Measurements from ENCODE around the gene RAD9A.
"Not testable (repeated sequence)": the region's sequence is repeated elsewhere in the genome, so short reads cannot be mapped to it uniquely, and the experiment has no call there.

The RAD9A gene

GRCh38 chr11:67418476-67419281 is 26.9 kb downstream of the RAD9A start:
- DNase-seq: peak in 1 of 2 donors; percentile 59

GRCh38 chr11:67419325-67420049 is 27.7 kb downstream of the RAD9A start:
- H3K27me3 Mint-ChIP-seq: no peaks in the 10 kb centered on the region
- no peaks in the 10 kb centered on the region for H3K9me3 Mint-ChIP-seq
- peaks cover 73% of the 10 kb centered on the region for H3K4me1 Mint-ChIP-seq
- no peak for ATAC-seq
- peak overlapping the region; percentile 87 to 88 for H3K4me3 Mint-ChIP-seq
- H3K27ac Mint-ChIP-seq: peak overlapping the region in 1 of 2 donors; percentile 97
- DNase-seq: peak in 1 of 2 donors; percentile 20

More at GRCh38 chr11:67418476-67419281, 26.9 kb downstream of the RAD9A start:
- ATAC-seq: peak; percentile 15
- H3K27me3 Mint-ChIP-seq: no peaks in the 10 kb centered on the region
- H3K4me3 Mint-ChIP-seq: peak overlapping the region; percentile 87 to 88
- H3K27ac Mint-ChIP-seq: peak overlapping the region; percentile 67 to 97
- peaks cover 70% of the 10 kb centered on the region for H3K4me1 Mint-ChIP-seq
- no peaks in the 10 kb centered on the region for H3K9me3 Mint-ChIP-seq

GRCh38 chr11:67420147-67420645 is 28.4 kb downstream of the RAD9A start:
- DNase-seq (peak in 1 of 2 donors; percentile 19), ATAC-seq (no peak)
- H3K9me3 Mint-ChIP-seq: no peaks in the 10 kb centered on the region
- peaks cover 73% of the 10 kb centered on the region for H3K4me1 Mint-ChIP-seq
- no peaks in the 10 kb centered on the region for H3K27me3 Mint-ChIP-seq
- peak overlapping the region; percentile 74 to 86 for H3K27ac Mint-ChIP-seq
- H3K4me3 Mint-ChIP-seq: peak overlapping the region; percentile 87 to 88

GRCh38 chr11:67420646-67421429 is 29.1 kb downstream of the RAD9A start:
- H3K9me3 Mint-ChIP-seq: no peaks in the 10 kb centered on the region
- peak; percentile 85 for ATAC-seq
- peak overlapping the region in 1 of 2 donors; percentile 74 for H3K27ac Mint-ChIP-seq
- H3K27me3 Mint-ChIP-seq: no peaks in the 10 kb centered on the region
- peak; percentile 97 to 99 for DNase-seq
- peak overlapping the region; percentile 87 to 88 for H3K4me3 Mint-ChIP-seq
- peaks cover 79% of the 10 kb centered on the region for H3K4me1 Mint-ChIP-seq

GRCh38 chr11:67421430-67422031 is 29.7 kb downstream of the RAD9A start:
- Mint-ChIP-seq H3K4me1 (peaks cover 79% of the 10 kb centered on the region), H3K4me3 (peak overlapping the region; percentile 75 to 88), H3K9me3 (no peaks in the 10 kb centered on the region), H3K27me3 (no peaks in the 10 kb centered on the region), H3K27ac (no peak overlapping the region)
- ATAC-seq: no peak
- no peak for DNase-seq

GRCh38 chr11:67422891-67423290 is 31.1 kb downstream of the RAD9A start:
- no peaks in the 10 kb centered on the region for H3K27me3 Mint-ChIP-seq
- no peaks in the 10 kb centered on the region for H3K9me3 Mint-ChIP-seq
- H3K4me1 Mint-ChIP-seq: peaks cover 75% of the 10 kb centered on the region
- DNase-seq: no peak
- H3K4me3 Mint-ChIP-seq: no peak overlapping the region
- no peak for ATAC-seq
- H3K27ac Mint-ChIP-seq: peak overlapping the region in 1 of 2 donors; percentile 43

GRCh38 chr11:67423466-67423865 is 31.7 kb downstream of the RAD9A start:
- no peaks in the 10 kb centered on the region for H3K27me3 Mint-ChIP-seq
- no peak overlapping the region for H3K27ac Mint-ChIP-seq
- DNase-seq (no peak), ATAC-seq (no peak)
- no peak overlapping the region for H3K4me3 Mint-ChIP-seq
- H3K4me1 Mint-ChIP-seq: peaks cover 71% of the 10 kb centered on the region
- no peaks in the 10 kb centered on the region for H3K9me3 Mint-ChIP-seq

- H3K4me1 Mint-ChIP-seq: peaks cover 67% of the 10 kb centered on the region
- DNase-seq: no peak
- H3K9me3 Mint-ChIP-seq: no peaks in the 10 kb centered on the region
- H3K27me3 Mint-ChIP-seq: no peaks in the 10 kb centered on the region
- no peak overlapping the region for H3K4me3 Mint-ChIP-seq
- no peak overlapping the region for H3K27ac Mint-ChIP-seq
- ATAC-seq: no peak
Observed at GRCh38 chr11:67423891-67424613, 32.3 kb downstream of the RAD9A start.

GRCh38 chr11:67427364-67427859 is 35.6 kb downstream of the RAD9A start:
- H3K4me1 Mint-ChIP-seq: peaks cover 77% of the 10 kb centered on the region
- not testable (repeated sequence) for ATAC-seq, H3K27me3 Mint-ChIP-seq, H3K9me3 Mint-ChIP-seq
- H3K27ac Mint-ChIP-seq: peak overlapping the region; percentile 96 to 97
- DNase-seq: peak in 1 of 2 donors; percentile 27
- H3K4me3 Mint-ChIP-seq: peak overlapping the region; percentile 89 to 95

- Mint-ChIP-seq H3K4me1 (peaks cover 77% of the 10 kb centered on the region), H3K27me3 (no peaks in the 10 kb centered on the region), H3K9me3 (no peaks in the 10 kb centered on the region), H3K4me3 (peak within 1 kb of the TSS; percentile 89 to 95), H3K27ac (peak within 1 kb of the TSS; percentile 96 to 97)
- ATAC-seq (peak; percentile 93), DNase-seq (peak; percentile 98)
Observed at GRCh38 chr11:67428052-67429001, 36.5 kb downstream of the RAD9A start, which contains the start of gene RPS6KB2. RPS6KB2 (plus strand) TSS chr11:67428494; CDS start chr11:67428546, 52 bp downstream.

- Mint-ChIP-seq H3K4me1 (peaks cover 84% of the 10 kb centered on the region), H3K4me3 (peak overlapping the region; percentile 89 to 95), H3K27me3 (no peaks in the 10 kb centered on the region), H3K27ac (peak overlapping the region; percentile 95 to 97), H3K9me3 (no peaks in the 10 kb centered on the region)
- no peak for DNase-seq
- no peak for ATAC-seq
Observed at GRCh38 chr11:67429038-67429668, 37.4 kb downstream of the RAD9A start.

GRCh38 chr11:67429722-67430121 is 37.9 kb downstream of the RAD9A start:
- H3K4me1 Mint-ChIP-seq: peaks cover 85% of the 10 kb centered on the region

More at GRCh38 chr11:67429722-67430121, 37.9 kb downstream of the RAD9A start:
- Mint-ChIP-seq H3K9me3 (no peaks in the 10 kb centered on the region), H3K27me3 (no peaks in the 10 kb centered on the region), H3K4me3 (peak overlapping the region; percentile 52 to 95), H3K27ac (peak overlapping the region; percentile 49 to 80)
- DNase-seq: no peak
- no peak for ATAC-seq

Data from stimulated activated naive CD8-positive, alpha-beta T cell treated with anti-CD3 and anti-CD28 coated beads, Interleukin-15, amount 100 ng/mL, for 72 hours (primary cell).